OCI-LY1 (cell line): ENCODE measurements around the gene CEMP1.

Source experiments
- H2AFZ ChIP-seq: fragments of 200-600 bp; sonication (generic), shearing (Covaris generic); 2 replicates; pipeline ENCODE4 v1.6.0; 2014; ENCODE audit warnings: antibody characterized with exemption, mild to moderate bottlenecking, low read length
- H3F3A ChIP-seq: fragments of 200-600 bp; sonication (generic), shearing (Covaris generic); 2 replicates; pipeline ENCODE4 v1.6.0; 2014; ENCODE audit warnings: mild to moderate bottlenecking, antibody characterized with exemption, low read length, moderate library complexity; ENCODE audit not compliant: insufficient read depth
- H3K27ac ChIP-seq: fragments of 200-600 bp; sonication (generic); 2 replicates; pipeline ENCODE4 v1.5.1; 2014; ENCODE audit warnings: low read length, mixed run types, mild to moderate bottlenecking, low read depth; ENCODE audit not compliant: poor library complexity, severe bottlenecking
- H3K27me3 ChIP-seq: fragments of 200-600 bp; sonication (generic); 2 replicates; pipeline ENCODE4 v1.6.0; 2014; ENCODE audit warnings: antibody characterized with exemption, mild to moderate bottlenecking, low read length, moderate library complexity; ENCODE audit not compliant: insufficient read depth
- H3K36me3 ChIP-seq: fragments of 200-600 bp; sonication (generic); 2 replicates; pipeline ENCODE4 v1.6.1; 2014; ENCODE audit warnings: mild to moderate bottlenecking, antibody characterized with exemption, low read length, moderate library complexity, mixed read lengths; ENCODE audit not compliant: insufficient read depth
- H3K4me1 ChIP-seq: fragments of 200-600 bp; sonication (generic); 2 replicates; pipeline ENCODE4 v1.5.1; 2014; ENCODE audit warnings: mild to moderate bottlenecking, low read length, moderate library complexity; ENCODE audit not compliant: insufficient read depth, severe bottlenecking
- H3K4me2 ChIP-seq: fragments of 200-600 bp; sonication (generic), shearing (Covaris generic); 2 replicates; pipeline ENCODE4 v1.6.1; 2014; ENCODE audit warnings: low read length
- H3K4me3 ChIP-seq: fragments of 200-600 bp; sonication (generic); 2 replicates; pipeline ENCODE4 v1.5.1; 2014; ENCODE audit warnings: low read length, low read depth, mild to moderate bottlenecking, mixed read lengths; ENCODE audit not compliant: poor library complexity, severe bottlenecking
- H3K79me2 ChIP-seq: fragments of 200-600 bp; shearing (Covaris generic); 2 replicates; pipeline ENCODE4 v1.6.1; 2016; ENCODE audit warnings: mixed run types, low read length, mixed read lengths; ENCODE audit not compliant: insufficient read depth
- H3K9ac ChIP-seq: fragments of 200-600 bp; sonication (generic), shearing (Covaris generic); 2 replicates; pipeline ENCODE4 v1.6.1; 2014; ENCODE audit warnings: mild to moderate bottlenecking, low read length, mixed read lengths
- H3K9me2 ChIP-seq: fragments of 200-600 bp; sonication (generic), shearing (Covaris generic); 2 replicates; pipeline ENCODE4 v1.6.1; 2014; ENCODE audit warnings: low read depth, mild to moderate bottlenecking, low read length, mixed read lengths
- H3K9me3 ChIP-seq: fragments of 200-600 bp; shearing (Covaris generic); 2 replicates; pipeline ENCODE4 v1.6.1; 2014; ENCODE audit warnings: low read length, mixed read lengths
- H4K20me1 ChIP-seq: fragments of 200-600 bp; sonication (generic), shearing (Covaris generic); 2 replicates; pipeline ENCODE4 v1.6.0; 2016; ENCODE audit warnings: mild to moderate bottlenecking, low read length; ENCODE audit not compliant: insufficient read depth
- CTCF ChIP-seq: fragments of 200-600 bp; sonication (generic), shearing (Covaris generic); IDR thresholded peaks from 2 replicates; pipeline ENCODE4 v1.5.1; 2017; ENCODE audit warnings: mild to moderate bottlenecking, antibody characterized with exemption, low read length, moderate library complexity, mixed read lengths
- EZH2 ChIP-seq: fragments of 200-600 bp; sonication (generic), shearing (Covaris generic); IDR thresholded peaks from 2 replicates; pipeline ENCODE4 v1.8.0; 2017; ENCODE audit warnings: borderline replicate concordance, mixed run types, mild to moderate bottlenecking, antibody characterized with exemption, low read length, moderate library complexity, mixed read lengths

CEMP1 gene

DNA sequence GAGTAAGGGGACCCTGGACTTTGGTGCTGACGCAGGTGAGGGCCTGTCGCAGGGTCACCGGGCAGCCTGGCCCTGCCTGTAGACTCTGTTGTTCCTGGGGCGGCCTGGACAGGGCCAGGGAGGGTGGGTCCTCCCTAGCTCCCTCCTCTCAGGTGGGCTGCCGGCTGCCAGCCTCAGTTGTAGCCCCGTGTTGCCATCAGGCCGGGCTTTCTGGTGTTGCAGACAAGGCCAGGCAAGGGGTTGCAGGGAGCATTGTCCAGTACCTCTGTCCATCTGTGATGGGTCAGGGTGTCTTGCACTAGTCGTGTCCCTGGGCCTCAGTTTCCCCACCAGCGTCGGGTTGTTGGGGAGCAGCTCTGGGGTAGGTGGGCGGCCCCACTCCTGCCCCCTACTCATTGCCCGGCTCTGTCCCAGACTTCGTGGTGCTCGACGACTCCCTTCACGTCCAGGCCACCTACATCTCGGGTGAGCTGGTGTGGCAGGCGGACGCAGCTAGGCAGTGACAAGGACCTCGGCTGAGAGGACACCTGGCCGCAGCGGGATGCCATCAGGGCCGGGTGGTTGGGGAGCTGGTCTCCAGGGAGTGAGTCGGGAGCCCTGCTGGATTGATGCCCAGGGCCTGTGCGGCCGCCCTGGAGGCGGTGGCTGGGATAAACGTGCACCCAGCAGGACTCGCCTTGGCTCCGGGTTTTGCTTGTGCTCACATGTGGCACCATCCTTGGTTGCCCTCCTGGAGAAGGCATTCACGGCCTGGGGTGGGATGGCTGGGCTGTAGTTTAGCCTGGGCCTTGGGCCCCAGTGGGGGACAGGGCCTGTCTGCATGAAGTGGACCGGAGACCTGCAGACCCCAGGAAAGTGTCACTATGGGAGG is 1.9 kb downstream of the CEMP1 start:
- H2AFZ ChIP-seq = no peak overlapping the region
- H3K9me2 ChIP-seq = no peaks in the 10 kb centered on the region
- no peaks in the 10 kb centered on the region for H3K9me3 ChIP-seq
- peaks cover 40% of the 10 kb centered on the region; the same call in 1 of the 2 replicates for H3K36me3 ChIP-seq
- no peaks in the 10 kb centered on the region for H3F3A ChIP-seq
- H3K4me2 ChIP-seq = no peak overlapping the region
- H3K9ac ChIP-seq = no peak overlapping the region
- no peak overlapping the region for H3K27ac ChIP-seq
- H3K79me2 ChIP-seq = no peaks in the 10 kb centered on the region
- no peaks in the 10 kb centered on the region for H3K27me3 ChIP-seq
- H3K4me1 ChIP-seq = peaks cover 15% of the 10 kb centered on the region
- no peak for TF ChIP-seq EZH2
- TF ChIP-seq CTCF = no peak
- no peak overlapping the region for H3K4me3 ChIP-seq
- H4K20me1 ChIP-seq = no peaks in the 10 kb centered on the region

GRCh38 chr16:2528161-2529060 is 2.8 kb downstream of the CEMP1 start:
- H3K9me3 ChIP-seq = no peaks in the 10 kb centered on the region
- no peaks in the 10 kb centered on the region for H4K20me1 ChIP-seq
- H3K9ac ChIP-seq = no peak overlapping the region
- H3K4me2 ChIP-seq = no peak overlapping the region
- no peaks in the 10 kb centered on the region for H3K27me3 ChIP-seq
- no peaks in the 10 kb centered on the region for H3K9me2 ChIP-seq
- peaks cover 43% of the 10 kb centered on the region; the same call in 1 of the 2 replicates for H3K36me3 ChIP-seq
- peaks cover 15% of the 10 kb centered on the region for H3K4me1 ChIP-seq
- no peaks in the 10 kb centered on the region for H3K79me2 ChIP-seq
- H3K27ac ChIP-seq = no peak overlapping the region
- H3K4me3 ChIP-seq = no peak overlapping the region
- H2AFZ ChIP-seq = no peak overlapping the region
- no peak for TF ChIP-seq EZH2
- TF ChIP-seq CTCF = no peak
- no peaks in the 10 kb centered on the region for H3F3A ChIP-seq

GRCh38 chr16:2527784-2528100 is 3.5 kb downstream of the CEMP1 start:
- H4K20me1 ChIP-seq = no peaks in the 10 kb centered on the region
- peaks cover 43% of the 10 kb centered on the region; the same call in 1 of the 2 replicates for H3K36me3 ChIP-seq
- no peak overlapping the region for H3K4me2 ChIP-seq
- TF ChIP-seq CTCF (no peak), EZH2 (no peak)
- H3F3A ChIP-seq = no peaks in the 10 kb centered on the region
- no peaks in the 10 kb centered on the region for H3K79me2 ChIP-seq
- no peak overlapping the region for H2AFZ ChIP-seq
- H3K9ac ChIP-seq = no peak overlapping the region
- H3K4me3 ChIP-seq = no peak overlapping the region
- H3K4me1 ChIP-seq = peaks cover 12% of the 10 kb centered on the region
- H3K27me3 ChIP-seq = no peaks in the 10 kb centered on the region
- no peaks in the 10 kb centered on the region for H3K9me2 ChIP-seq
- H3K27ac ChIP-seq = no peak overlapping the region
- H3K9me3 ChIP-seq = no peaks in the 10 kb centered on the region
